Measurements from ENCODE around the gene NME1.

Gene NME1

GRCh38 chr17:51197754-51198153 lies 44.4 kb downstream of the NME1 start:
- DNase-seq = no peak

- no peak for DNase-seq
Observed at GRCh38 chr17:51200295-51200694, 46.9 kb downstream of the NME1 start.

GRCh38 chr17:51200846-51201245 lies 47.5 kb downstream of the NME1 start:
- no peak for DNase-seq

GRCh38 chr17:51203838-51204237 lies 50.5 kb downstream of the NME1 start:
- no peak for DNase-seq
